ENCODE data around the gene INAFM1.

GRCh38 chr19:47256693-47257410 is 17.8 kb upstream of the INAFM1 start:
- no peak for TF ChIP-seq CTCF (IDR thresholded peaks at IDR 0.05)
- TF ChIP-seq POLR2A (IDR thresholded peaks at IDR 0.05): no peak

Data from testis (tissue), 2 donors.